HCT116 (cell line): Measurements from ENCODE around the gene MED14. TPM values are rescaled to one million over a fixed set of nuclear protein-coding genes. Genes with fewer than 3 reads are reported as not detected.

ENCODE experiments used
- ATAC-seq: fragments of 200-7000 bp; cut with Tn5 transposase; 2 replicates; pipeline ENCODE4 v1.9.1; 2020; ENCODE audit warnings: mild to moderate bottlenecking, moderate library complexity
- BruUV-seq: library from RNA; stranded (reverse); fragments of 400-500 nt; replicated peaks from 2 replicates; lab custom pipeline; 2021; lab: Mats Ljungman, UMichigan
- CTCF ChIA-PET: fragments of 300-600 bp; sonication (Branson Sonifier 250); formaldehyde crosslinking; loops from one replicate; lab custom pipeline; 2021; ENCODE audit warnings: antibody characterized with exemption; lab: Charles Lee
- POLR2A ChIA-PET: fragments of 300-600, 350-600 bp; sonication (Branson Sonifier 250); formaldehyde crosslinking; loops from one replicate; lab custom pipeline; 2021; ENCODE audit warnings: antibody characterized with exemption; lab: Charles Lee
- RAD21 ChIA-PET, 2 experiments: fragments of 300-600 bp; sonication (Branson Sonifier 250); formaldehyde crosslinking; loops; one replicate each; lab custom pipeline; 2023; ENCODE audit warnings: low total read pairs in 2 of 2; ENCODE audit not compliant: uncharacterized antibody in 2 of 2, unreplicated experiment in 2 of 2, low non-redundant PET in 1 of 2; lab: Charles Lee
- DNase-seq: peaks from one replicate; pipeline ENCODE4 v3.0.0-alpha.2; 2010; ENCODE audit warnings: low read depth, low spot score
- H2AFZ ChIP-seq: fragments of 200-600 bp; shearing (Covaris generic), sonication (generic); 2 replicates; pipeline ENCODE4 v1.6.1; 2017; ENCODE audit warnings: low read depth, mixed run types, mixed read lengths, antibody characterized with exemption, low read length; ENCODE audit not compliant: poor library complexity, severe bottlenecking
- H3K27ac ChIP-seq: 2 replicates; pipeline ENCODE4 v1.5.1; 2012; ENCODE audit warnings: low read depth, low read length
- H3K27me3 ChIP-seq: fragments of 200-600 bp; sonication (generic); 2 replicates; pipeline ENCODE4 v1.6.1; 2016; ENCODE audit warnings: mixed run types, low read length, mixed read lengths; ENCODE audit not compliant: insufficient read depth
- H3K36me3 ChIP-seq, 2 experiments: fragments of 200-500 bp in 1 of 2; fragments of 200-600 bp in 1 of 2; sonication (Bioruptor generic) in 1 of 2; sonication (generic) in 1 of 2; 2 replicates each; pipeline versions ENCODE4 v1.5.1 to v1.6.1; 2014 to 2016; ENCODE audit warnings: low read length in 2 of 2, inconsistent platforms in 1 of 2, mixed read lengths in 1 of 2, mixed run types in 1 of 2; ENCODE audit not compliant: insufficient read depth in 2 of 2, control insufficient read depth in 1 of 2
- H3K4me1 ChIP-seq, 2 experiments: fragments of 200-600 bp in 1 of 2; sonication (generic) in 1 of 2; 2 replicates each; pipeline versions ENCODE4 v1.5.1 to v1.6.1; 2012 to 2017; ENCODE audit warnings: low read length in 2 of 2, inconsistent platforms in 1 of 2, mild to moderate bottlenecking in 1 of 2, mixed read lengths in 1 of 2, mixed run types in 1 of 2, moderate library complexity in 1 of 2; ENCODE audit not compliant: insufficient read depth in 2 of 2, control insufficient read depth in 1 of 2
- H3K4me2 ChIP-seq: fragments of 200-600 bp; sonication (generic); 2 replicates; pipeline ENCODE4 v1.6.1; 2017; ENCODE audit warnings: mixed run types, low read length, mixed read lengths
- H3K4me3 ChIP-seq, 2 experiments: fragments of 200-600 bp in 1 of 2; sonication (generic) in 1 of 2; replicated peaks in 1 of 2; 2 replicates each; pipeline ENCODE4 v1.5.1; 2011 to 2016; ENCODE audit warnings: low read length in 2 of 2, control low read depth in 1 of 2, low read depth in 1 of 2, mild to moderate bottlenecking in 1 of 2, mixed read lengths in 1 of 2, mixed run types in 1 of 2
- H3K79me2 ChIP-seq: fragments of 200-600 bp; sonication (generic); 2 replicates; pipeline ENCODE4 v1.6.1; 2017; ENCODE audit warnings: mild to moderate bottlenecking, mixed run types, low read length, moderate library complexity, mixed read lengths; ENCODE audit not compliant: insufficient read depth
- H3K9ac ChIP-seq: fragments of 200-600 bp; sonication (generic); 2 replicates; pipeline ENCODE4 v1.6.1; 2016; ENCODE audit warnings: low read length, mixed read lengths
- H3K9me2 ChIP-seq: fragments of 200-600 bp; sonication (generic), shearing (Covaris generic); 2 replicates; pipeline ENCODE4 v1.6.1; 2017; ENCODE audit warnings: mixed run types, mild to moderate bottlenecking, moderate library complexity; ENCODE audit not compliant: insufficient read depth
- H3K9me3 ChIP-seq, 2 experiments: fragments of 200-500 bp in 1 of 2; fragments of 200-600 bp in 1 of 2; sonication (Bioruptor generic) in 1 of 2; sonication (generic) in 1 of 2; 2 replicates each; pipeline ENCODE4 v1.6.1; 2014 to 2017; ENCODE audit warnings: low read length in 2 of 2, mixed read lengths in 2 of 2, inconsistent platforms in 1 of 2, low read depth in 1 of 2, mild to moderate bottlenecking in 1 of 2, mixed run types in 1 of 2, moderate library complexity in 1 of 2; ENCODE audit not compliant: control insufficient read depth in 1 of 2, insufficient read depth in 1 of 2
- H4K20me1 ChIP-seq: fragments of 200-600 bp; sonication (generic), shearing (Covaris generic); 2 replicates; pipeline ENCODE4 v1.6.1; 2017; ENCODE audit warnings: mixed run types, mild to moderate bottlenecking, moderate library complexity; ENCODE audit not compliant: insufficient read depth
- ATF3 ChIP-seq: IDR thresholded peaks from 2 replicates; pipeline ENCODE4 v1.6.1; 2012
- CBX3 ChIP-seq: IDR thresholded peaks from 2 replicates; pipeline ENCODE4 v1.6.1; 2012; ENCODE audit warnings: low read depth
- CEBPB ChIP-seq: IDR thresholded peaks from 2 replicates; pipeline ENCODE4 v1.6.1; 2012; ENCODE audit warnings: low read depth
- CTCF ChIP-seq, 3 experiments: fragments of 200-600 bp in 1 of 3; sonication (generic) in 1 of 3; IDR thresholded peaks in 2 of 3; conservative IDR thresholded peaks in 1 of 3; 2 replicates each; pipeline ENCODE4 v1.5.1; 2012 to 2017; ENCODE audit warnings: low read depth in 2 of 3, low read length in 2 of 3, antibody characterized with exemption in 1 of 3, borderline replicate concordance in 1 of 3, control low read depth in 1 of 3, mild to moderate bottlenecking in 1 of 3, mixed read lengths in 1 of 3, mixed run types in 1 of 3, moderate library complexity in 1 of 3; ENCODE audit not compliant: insufficient read depth in 1 of 3
- ELF1 ChIP-seq: IDR thresholded peaks from 2 replicates; pipeline ENCODE4 v1.6.1; 2012; ENCODE audit warnings: low read depth, borderline replicate concordance
- EZH2phosphoT487 ChIP-seq: fragments of 200-600 bp; IDR thresholded peaks from 2 replicates; pipeline ENCODE4 v1.6.1; 2018; ENCODE audit warnings: antibody characterized with exemption, borderline replicate concordance
- FOSL1 ChIP-seq: IDR thresholded peaks from 2 replicates; pipeline ENCODE4 v1.6.1; 2012; ENCODE audit warnings: low read depth
- JUND ChIP-seq: IDR thresholded peaks from 2 replicates; pipeline ENCODE4 v1.6.1; 2012
- MAX ChIP-seq: IDR thresholded peaks from 2 replicates; pipeline ENCODE4 v1.6.1; 2012
- POLR2A ChIP-seq: IDR thresholded peaks from 2 replicates; pipeline ENCODE4 v1.7.0; 2011; ENCODE audit warnings: borderline replicate concordance; ENCODE audit not compliant: insufficient read depth, insufficient read length; ENCODE audit errors: extremely low read depth
- POLR2AphosphoS5 ChIP-seq: IDR thresholded peaks from 2 replicates; pipeline ENCODE4 v1.6.1; 2011; ENCODE audit warnings: mild to moderate bottlenecking, low read depth, low read length, moderate library complexity
- REST ChIP-seq: IDR thresholded peaks from 2 replicates; pipeline ENCODE4 v1.6.1; 2012; ENCODE audit warnings: low read depth
- SIN3A ChIP-seq: IDR thresholded peaks from 2 replicates; pipeline ENCODE4 v1.6.1; 2012; ENCODE audit warnings: low read depth
- SP1 ChIP-seq: IDR thresholded peaks from 2 replicates; pipeline ENCODE4 v1.6.1; 2012; ENCODE audit warnings: low read depth
- TCF7L2 ChIP-seq: IDR thresholded peaks from 2 replicates; pipeline ENCODE4 v1.7.0; 2011; ENCODE audit warnings: borderline replicate concordance, inconsistent platforms; ENCODE audit not compliant: insufficient read depth, insufficient read length; ENCODE audit errors: extremely low read depth
- YY1 ChIP-seq: IDR thresholded peaks from 2 replicates; pipeline ENCODE4 v1.6.1; 2011; ENCODE audit warnings: low read length, low read depth, moderate library complexity, mild to moderate bottlenecking; ENCODE audit not compliant: insufficient replicate concordance; ENCODE audit errors: extremely low read depth
- ZBTB33 ChIP-seq: IDR thresholded peaks from 2 replicates; pipeline ENCODE4 v1.6.1; 2011; ENCODE audit warnings: mild to moderate bottlenecking, low read length, moderate library complexity; ENCODE audit not compliant: insufficient replicate concordance; ENCODE audit errors: extremely low read depth
- ZFX ChIP-seq: fragments of 450-650 bp; IDR thresholded peaks from 2 replicates; pipeline ENCODE4 v1.6.1; 2017
- intact Hi-C: fragments of 100-400 bp; cut with micrococcal nuclease; formaldehyde crosslinking; loops from 2 replicates; pipeline ENCODE4 v1.10.0; 2022
- total RNA-seq: library from RNA; stranded (reverse); gene quantifications from one replicate; pipeline ENCODE4 v1.2.1, GENCODE V29; 2021; ENCODE audit not compliant: unreplicated experiment

Gene MED14
- total RNA-seq, 1 experiment from 2014 or later = 51.8 TPM

- TF ChIP-seq CTCF (IDR thresholded peaks at IDR 0.05 in 2 of 3, conservative IDR thresholded peaks at IDR 0.05 in 1 of 3; ENCODE audit: borderline replicate concordance in 1 of 3, insufficient read depth in 1 of 3, low read depth in 2 of 3, low read length in 2 of 3) (no peak), ATF3 (no peak), ZFX (no peak), YY1 (no peak), JUND (no peak), TCF7L2 (no peak), ELF1 (no peak), CBX3 (no peak), POLR2AphosphoS5 (no peak), CEBPB (no peak), REST (no peak), POLR2A (no peak), FOSL1 (no peak), SIN3A (no peak), SP1 (no peak), MAX (no peak), EZH2phosphoT487 (no peak), ZBTB33 (no peak)
- DNase-seq (no peak), ATAC-seq (no peak)
- no peak overlapping the region for H3K4me2 ChIP-seq
- no TSS peak for BruUV-seq
- CTCF ChIA-PET = no interaction called here
- no peak overlapping the region for H3K9ac ChIP-seq
- H3K9me2 ChIP-seq = no peaks in the 10 kb centered on the region
- POLR2A ChIA-PET = no interaction called here
- no peaks in the 10 kb centered on the region for H3K36me3 ChIP-seq
- H4K20me1 ChIP-seq = no peaks in the 10 kb centered on the region
- intact Hi-C loops = no loop called here
- no peak overlapping the region for H2AFZ ChIP-seq
- no peaks in the 10 kb centered on the region for H3K27me3 ChIP-seq
- no peak overlapping the region for H3K4me3 ChIP-seq
- RAD21 ChIA-PET = no interaction called here
- H3K79me2 ChIP-seq = no peaks in the 10 kb centered on the region
- no peaks in the 10 kb centered on the region for H3K4me1 ChIP-seq
- H3K27ac ChIP-seq = no peak overlapping the region
- no peaks in the 10 kb centered on the region for H3K9me3 ChIP-seq
Measured at GRCh38 chrX:40617566-40617965, 117.8 kb downstream of the MED14 start.
